ENCODE data around the gene COL4A2.

Gene COL4A2

DNA sequence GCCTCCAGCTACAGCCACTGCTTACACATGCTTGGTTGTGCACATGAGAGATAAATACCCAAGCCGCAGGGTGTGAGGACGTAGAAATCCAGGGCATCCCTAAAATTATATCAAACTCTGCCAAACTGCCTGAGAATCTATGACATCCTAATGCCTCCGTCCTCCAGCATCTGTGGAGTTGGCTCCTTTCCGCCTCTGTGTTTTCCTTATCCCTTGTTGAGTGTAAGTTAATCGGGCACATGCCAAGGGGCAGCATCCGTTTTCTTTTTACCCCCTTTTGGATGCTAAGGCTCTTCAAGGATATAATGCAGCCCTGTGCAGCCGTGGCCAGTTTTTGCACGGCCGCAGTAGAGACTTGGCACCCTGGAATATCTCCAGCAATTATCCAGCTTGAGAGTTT is 66.5 kb downstream of the COL4A2 start:
- H3K36me3 ChIP-seq (ENCODE audit: insufficient read depth): no peaks in the 10 kb centered on the region
- H3K4me2 ChIP-seq: no peak overlapping the region
- H3K27ac ChIP-seq: no peak overlapping the region
- H3K27me3 ChIP-seq (ENCODE audit: insufficient read depth, low read depth): no peaks in the 10 kb centered on the region
- H3K9ac ChIP-seq: no peak overlapping the region
- no peak overlapping the region for H3K4me3 ChIP-seq (IDR thresholded peaks at IDR 0.05; ENCODE audit: insufficient read depth, low read depth, low read length)
- H4K20me1 ChIP-seq (ENCODE audit: insufficient read depth): no peaks in the 10 kb centered on the region
- no peaks in the 10 kb centered on the region for H3K79me2 ChIP-seq (ENCODE audit: insufficient read depth, low read depth)
- no peak overlapping the region for H2AFZ ChIP-seq (ENCODE audit: low read depth)
- no peaks in the 10 kb centered on the region for H3K4me1 ChIP-seq (ENCODE audit: low read depth, poor library complexity, severe bottlenecking)
- TF ChIP-seq, protein P1, sequence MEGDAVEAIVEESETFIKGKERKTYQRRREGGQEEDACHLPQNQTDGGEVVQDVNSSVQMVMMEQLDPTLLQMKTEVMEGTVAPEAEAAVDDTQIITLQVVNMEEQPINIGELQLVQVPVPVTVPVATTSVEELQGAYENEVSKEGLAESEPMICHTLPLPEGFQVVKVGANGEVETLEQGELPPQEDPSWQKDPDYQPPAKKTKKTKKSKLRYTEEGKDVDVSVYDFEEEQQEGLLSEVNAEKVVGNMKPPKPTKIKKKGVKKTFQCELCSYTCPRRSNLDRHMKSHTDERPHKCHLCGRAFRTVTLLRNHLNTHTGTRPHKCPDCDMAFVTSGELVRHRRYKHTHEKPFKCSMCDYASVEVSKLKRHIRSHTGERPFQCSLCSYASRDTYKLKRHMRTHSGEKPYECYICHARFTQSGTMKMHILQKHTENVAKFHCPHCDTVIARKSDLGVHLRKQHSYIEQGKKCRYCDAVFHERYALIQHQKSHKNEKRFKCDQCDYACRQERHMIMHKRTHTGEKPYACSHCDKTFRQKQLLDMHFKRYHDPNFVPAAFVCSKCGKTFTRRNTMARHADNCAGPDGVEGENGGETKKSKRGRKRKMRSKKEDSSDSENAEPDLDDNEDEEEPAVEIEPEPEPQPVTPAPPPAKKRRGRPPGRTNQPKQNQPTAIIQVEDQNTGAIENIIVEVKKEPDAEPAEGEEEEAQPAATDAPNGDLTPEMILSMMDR (conservative IDR thresholded peaks at IDR 0.05; ENCODE audit: low read depth, low read length): no peak

DNA sequence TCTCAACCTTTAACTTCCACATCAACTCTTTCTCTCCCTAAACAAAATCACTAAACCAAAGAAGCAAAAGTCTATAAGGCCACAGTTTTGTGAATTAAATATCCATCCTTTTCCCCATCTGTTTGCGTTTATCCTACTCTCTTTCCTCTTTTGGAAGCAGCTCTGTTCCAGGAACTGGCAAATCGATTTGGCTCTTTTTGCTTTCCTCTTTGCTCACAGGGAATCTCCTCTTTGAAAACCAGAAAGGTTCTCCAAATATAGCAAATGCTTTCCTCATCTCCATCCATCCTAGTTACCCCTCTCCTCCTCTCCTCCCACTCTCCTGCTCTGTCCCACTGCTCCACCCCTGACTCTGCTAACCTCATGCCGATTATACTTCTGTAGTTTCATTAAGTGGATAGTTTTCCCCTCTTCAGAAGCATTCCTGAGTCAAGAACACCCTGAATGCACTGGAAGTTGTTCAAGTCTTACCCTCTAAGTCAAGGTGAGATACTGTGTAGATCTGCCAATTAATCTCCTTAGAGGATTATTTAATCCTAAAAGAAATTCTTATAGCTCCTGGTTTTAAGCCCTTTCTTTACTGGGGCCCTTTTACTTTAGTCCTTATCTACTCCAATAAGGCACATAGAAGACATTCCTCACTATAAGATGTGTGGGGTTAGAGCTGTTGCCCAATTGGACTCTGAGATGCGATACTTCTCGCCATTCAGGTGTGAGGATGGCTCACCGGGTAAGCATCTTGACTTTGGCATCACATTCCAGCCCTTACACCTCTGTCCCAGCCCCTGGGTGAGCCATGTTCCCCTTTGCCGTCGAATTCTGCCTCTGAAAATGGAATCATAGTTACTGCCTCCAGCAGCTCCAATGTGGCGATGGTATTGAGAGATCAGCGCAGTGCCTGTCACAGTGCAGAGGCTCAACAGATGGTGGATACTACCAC is 67.6 kb downstream of the COL4A2 start:
- Histone ChIP-seq H3K27ac (no peak overlapping the region), H3K4me3 (IDR thresholded peaks at IDR 0.05; ENCODE audit: insufficient read depth, low read depth, low read length) (no peak overlapping the region), H3K4me1 (ENCODE audit: low read depth, poor library complexity, severe bottlenecking) (no peaks in the 10 kb centered on the region), H3K79me2 (ENCODE audit: insufficient read depth, low read depth) (no peaks in the 10 kb centered on the region), H2AFZ (ENCODE audit: low read depth) (no peak overlapping the region), H3K36me3 (ENCODE audit: insufficient read depth) (no peaks in the 10 kb centered on the region), H3K9ac (no peak overlapping the region), H3K27me3 (ENCODE audit: insufficient read depth, low read depth) (no peaks in the 10 kb centered on the region), H3K4me2 (no peak overlapping the region), H4K20me1 (ENCODE audit: insufficient read depth) (no peaks in the 10 kb centered on the region)
- TF ChIP-seq, protein P1 (conservative IDR thresholded peaks at IDR 0.05; ENCODE audit: low read depth, low read length): no peak

DNA sequence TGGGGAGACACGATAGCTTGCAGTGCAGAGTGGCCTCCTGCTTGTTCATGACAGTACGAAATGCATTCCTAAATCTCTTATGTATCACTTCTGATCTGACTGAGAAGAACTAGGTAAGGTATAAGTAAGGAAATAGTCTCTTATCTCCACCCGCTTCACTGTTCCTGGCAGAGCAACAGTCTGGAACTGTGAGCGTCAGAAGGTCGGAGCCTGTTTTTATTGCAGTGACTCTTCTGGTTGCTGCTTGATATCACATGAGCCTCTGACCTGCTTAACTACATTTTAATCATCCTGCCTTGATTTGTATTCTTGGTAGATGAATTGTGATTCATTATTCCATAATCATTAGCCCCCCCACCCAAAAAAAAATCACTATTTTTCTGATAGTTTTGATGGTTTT is 69.0 kb downstream of the COL4A2 start:
- no peak overlapping the region for H3K4me2 ChIP-seq
- no peaks in the 10 kb centered on the region for H3K4me1 ChIP-seq (ENCODE audit: low read depth, poor library complexity, severe bottlenecking)
- H3K9ac ChIP-seq: no peak overlapping the region

DNA sequence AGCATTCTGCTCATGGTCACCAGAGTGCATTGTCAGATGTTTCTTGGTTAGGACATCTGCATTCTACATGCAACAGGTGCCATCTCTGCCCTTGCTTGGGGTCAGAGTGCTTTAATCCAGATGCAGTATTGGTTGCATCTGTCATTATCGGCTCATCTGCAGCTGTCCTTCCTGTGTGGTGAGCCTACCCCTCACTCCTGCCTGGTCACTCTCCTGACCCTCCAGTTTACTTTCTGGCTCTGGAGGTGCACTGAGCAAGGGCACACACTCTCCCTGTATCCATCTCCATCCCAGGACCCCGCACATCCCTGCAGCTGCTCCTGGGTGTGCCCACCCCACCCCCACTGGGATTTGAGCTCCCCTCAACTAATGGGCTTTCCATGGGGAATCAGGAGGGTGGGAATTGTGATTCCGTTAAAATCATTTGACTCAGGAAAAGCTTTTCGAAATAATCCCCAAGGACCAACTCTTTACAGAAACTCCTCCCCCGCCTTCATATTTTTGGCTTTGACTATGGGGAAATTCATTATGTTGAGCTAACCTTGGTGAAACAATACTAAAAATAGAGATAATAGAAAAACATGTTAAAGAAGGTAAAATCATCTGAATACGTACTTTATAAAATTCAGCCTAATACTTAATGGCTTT is 70.2 kb downstream of the COL4A2 start:
- Histone ChIP-seq H3K4me2 (no peak overlapping the region), H2AFZ (ENCODE audit: low read depth) (no peak overlapping the region), H3K27ac (no peak overlapping the region), H3K4me3 (IDR thresholded peaks at IDR 0.05; ENCODE audit: insufficient read depth, low read depth, low read length) (no peak overlapping the region), H3K4me1 (ENCODE audit: low read depth, poor library complexity, severe bottlenecking) (no peaks in the 10 kb centered on the region), H3K27me3 (ENCODE audit: insufficient read depth, low read depth) (no peaks in the 10 kb centered on the region), H3K79me2 (ENCODE audit: insufficient read depth, low read depth) (no peaks in the 10 kb centered on the region), H3K9ac (no peak overlapping the region), H3K36me3 (ENCODE audit: insufficient read depth) (no peaks in the 10 kb centered on the region), H4K20me1 (ENCODE audit: insufficient read depth) (no peaks in the 10 kb centered on the region)
- TF ChIP-seq, protein P1 (conservative IDR thresholded peaks at IDR 0.05; ENCODE audit: low read depth, low read length): no peak

More for the DNA sequence above, 69.0 kb downstream of the COL4A2 start:
- no peak overlapping the region for H3K27ac ChIP-seq
- no peak overlapping the region for H3K4me3 ChIP-seq (IDR thresholded peaks at IDR 0.05; ENCODE audit: insufficient read depth, low read depth, low read length)
- TF ChIP-seq, protein P1 (conservative IDR thresholded peaks at IDR 0.05; ENCODE audit: low read depth, low read length): no peak
- no peaks in the 10 kb centered on the region for H3K36me3 ChIP-seq (ENCODE audit: insufficient read depth)
- H2AFZ ChIP-seq (ENCODE audit: low read depth): no peak overlapping the region
- H3K79me2 ChIP-seq (ENCODE audit: insufficient read depth, low read depth): no peaks in the 10 kb centered on the region
- H4K20me1 ChIP-seq (ENCODE audit: insufficient read depth): no peaks in the 10 kb centered on the region
- H3K27me3 ChIP-seq (ENCODE audit: insufficient read depth, low read depth): no peaks in the 10 kb centered on the region
